ENCODE results near the gene ELP5.

Gene ELP5

GRCh38 chr17:7234083-7234951 is 17.7 kb upstream of the ELP5 start, which contains the start of gene DVL2 (continued):
- TF ChIP-seq, protein P1, sequence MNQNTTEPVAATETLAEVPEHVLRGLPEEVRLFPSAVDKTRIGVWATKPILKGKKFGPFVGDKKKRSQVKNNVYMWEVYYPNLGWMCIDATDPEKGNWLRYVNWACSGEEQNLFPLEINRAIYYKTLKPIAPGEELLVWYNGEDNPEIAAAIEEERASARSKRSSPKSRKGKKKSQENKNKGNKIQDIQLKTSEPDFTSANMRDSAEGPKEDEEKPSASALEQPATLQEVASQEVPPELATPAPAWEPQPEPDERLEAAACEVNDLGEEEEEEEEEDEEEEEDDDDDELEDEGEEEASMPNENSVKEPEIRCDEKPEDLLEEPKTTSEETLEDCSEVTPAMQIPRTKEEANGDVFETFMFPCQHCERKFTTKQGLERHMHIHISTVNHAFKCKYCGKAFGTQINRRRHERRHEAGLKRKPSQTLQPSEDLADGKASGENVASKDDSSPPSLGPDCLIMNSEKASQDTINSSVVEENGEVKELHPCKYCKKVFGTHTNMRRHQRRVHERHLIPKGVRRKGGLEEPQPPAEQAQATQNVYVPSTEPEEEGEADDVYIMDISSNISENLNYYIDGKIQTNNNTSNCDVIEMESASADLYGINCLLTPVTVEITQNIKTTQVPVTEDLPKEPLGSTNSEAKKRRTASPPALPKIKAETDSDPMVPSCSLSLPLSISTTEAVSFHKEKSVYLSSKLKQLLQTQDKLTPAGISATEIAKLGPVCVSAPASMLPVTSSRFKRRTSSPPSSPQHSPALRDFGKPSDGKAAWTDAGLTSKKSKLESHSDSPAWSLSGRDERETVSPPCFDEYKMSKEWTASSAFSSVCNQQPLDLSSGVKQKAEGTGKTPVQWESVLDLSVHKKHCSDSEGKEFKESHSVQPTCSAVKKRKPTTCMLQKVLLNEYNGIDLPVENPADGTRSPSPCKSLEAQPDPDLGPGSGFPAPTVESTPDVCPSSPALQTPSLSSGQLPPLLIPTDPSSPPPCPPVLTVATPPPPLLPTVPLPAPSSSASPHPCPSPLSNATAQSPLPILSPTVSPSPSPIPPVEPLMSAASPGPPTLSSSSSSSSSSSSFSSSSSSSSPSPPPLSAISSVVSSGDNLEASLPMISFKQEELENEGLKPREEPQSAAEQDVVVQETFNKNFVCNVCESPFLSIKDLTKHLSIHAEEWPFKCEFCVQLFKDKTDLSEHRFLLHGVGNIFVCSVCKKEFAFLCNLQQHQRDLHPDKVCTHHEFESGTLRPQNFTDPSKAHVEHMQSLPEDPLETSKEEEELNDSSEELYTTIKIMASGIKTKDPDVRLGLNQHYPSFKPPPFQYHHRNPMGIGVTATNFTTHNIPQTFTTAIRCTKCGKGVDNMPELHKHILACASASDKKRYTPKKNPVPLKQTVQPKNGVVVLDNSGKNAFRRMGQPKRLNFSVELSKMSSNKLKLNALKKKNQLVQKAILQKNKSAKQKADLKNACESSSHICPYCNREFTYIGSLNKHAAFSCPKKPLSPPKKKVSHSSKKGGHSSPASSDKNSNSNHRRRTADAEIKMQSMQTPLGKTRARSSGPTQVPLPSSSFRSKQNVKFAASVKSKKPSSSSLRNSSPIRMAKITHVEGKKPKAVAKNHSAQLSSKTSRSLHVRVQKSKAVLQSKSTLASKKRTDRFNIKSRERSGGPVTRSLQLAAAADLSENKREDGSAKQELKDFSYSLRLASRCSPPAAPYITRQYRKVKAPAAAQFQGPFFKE (tag by site-specific recombination; IDR thresholded peaks at IDR 0.05; ENCODE audit: borderline replicate concordance) = no peak
- TF ChIP-seq ZSCAN23 (tag by site-specific recombination; IDR thresholded peaks at IDR 0.05) (0 out of 2 replicates have a peak, but pooled peaks have one; percentile 57), ZNF626 (tag by site-specific recombination; IDR thresholded peaks at IDR 0.05) (no peak), ZFHX2 (tag by site-specific recombination; conservative IDR thresholded peaks at IDR 0.05) (peak; percentile 98), RBAK (tag by site-specific recombination; IDR thresholded peaks at IDR 0.05) (peak; percentile 64; the same call in 1 of the 2 replicates), ZNF146 (tag by site-specific recombination; IDR thresholded peaks at IDR 0.05) (peak; percentile 79), ZNF654 (tag by site-specific recombination; IDR thresholded peaks at IDR 0.05; ENCODE audit: low read depth) (no peak), ZNF184 (tag by site-specific recombination; IDR thresholded peaks at IDR 0.05) (0 out of 2 replicates have a peak, but pooled peaks have one; percentile 24), ZNF830 (tag by site-specific recombination; IDR thresholded peaks at IDR 0.05; ENCODE audit: low read depth) (no peak), PRDM1 (tag by site-specific recombination; IDR thresholded peaks at IDR 0.05) (peak; percentile 20; the same call in 1 of the 2 replicates), KLF8 (tag by site-specific recombination; IDR thresholded peaks at IDR 0.05) (peak; percentile 100), ELK4 (IDR thresholded peaks at IDR 0.05; ENCODE audit: borderline replicate concordance, low read depth, low read length) (no peak), KLF7 (tag by site-specific recombination; IDR thresholded peaks at IDR 0.05; ENCODE audit: borderline replicate concordance) (peak; percentile 90; the same call in 1 of the 2 replicates), ZNF776 (tag by site-specific recombination; IDR thresholded peaks at IDR 0.05; ENCODE audit: borderline replicate concordance) (no peak), GLI2 (tag by site-specific recombination; IDR thresholded peaks at IDR 0.05; ENCODE audit: borderline replicate concordance, low read depth) (no peak), ZNF274 (IDR thresholded peaks at IDR 0.05; ENCODE audit: low read length) (no peak), ZNF274 (tag by site-specific recombination; IDR thresholded peaks at IDR 0.05; ENCODE audit: borderline replicate concordance) (no peak), GLIS2 (tag by site-specific recombination; IDR thresholded peaks at IDR 0.05) (peak; percentile 88), ZNF624 (tag by site-specific recombination; IDR thresholded peaks at IDR 0.05) (no peak), IKZF3 (tag by site-specific recombination; IDR thresholded peaks at IDR 0.05) (no peak; the same call in 1 of the 2 replicates), ZNF837 (tag by site-specific recombination; IDR thresholded peaks at IDR 0.05) (0 out of 2 replicates have a peak, but pooled peaks have one; percentile 25), ZXDB (tag by site-specific recombination; IDR thresholded peaks at IDR 0.05) (peak; percentile 78), ZNF621 (tag by site-specific recombination; IDR thresholded peaks at IDR 0.05) (no peak), ZNF121 (tag by site-specific recombination; IDR thresholded peaks at IDR 0.05) (0 out of 2 replicates have a peak, but pooled peaks have one; percentile 31)
- TF ChIP-seq, protein P2, sequence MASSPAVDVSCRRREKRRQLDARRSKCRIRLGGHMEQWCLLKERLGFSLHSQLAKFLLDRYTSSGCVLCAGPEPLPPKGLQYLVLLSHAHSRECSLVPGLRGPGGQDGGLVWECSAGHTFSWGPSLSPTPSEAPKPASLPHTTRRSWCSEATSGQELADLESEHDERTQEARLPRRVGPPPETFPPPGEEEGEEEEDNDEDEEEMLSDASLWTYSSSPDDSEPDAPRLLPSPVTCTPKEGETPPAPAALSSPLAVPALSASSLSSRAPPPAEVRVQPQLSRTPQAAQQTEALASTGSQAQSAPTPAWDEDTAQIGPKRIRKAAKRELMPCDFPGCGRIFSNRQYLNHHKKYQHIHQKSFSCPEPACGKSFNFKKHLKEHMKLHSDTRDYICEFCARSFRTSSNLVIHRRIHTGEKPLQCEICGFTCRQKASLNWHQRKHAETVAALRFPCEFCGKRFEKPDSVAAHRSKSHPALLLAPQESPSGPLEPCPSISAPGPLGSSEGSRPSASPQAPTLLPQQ (tag by site-specific recombination; IDR thresholded peaks at IDR 0.05) = peak; percentile 77
- TF ChIP-seq, protein P3, sequence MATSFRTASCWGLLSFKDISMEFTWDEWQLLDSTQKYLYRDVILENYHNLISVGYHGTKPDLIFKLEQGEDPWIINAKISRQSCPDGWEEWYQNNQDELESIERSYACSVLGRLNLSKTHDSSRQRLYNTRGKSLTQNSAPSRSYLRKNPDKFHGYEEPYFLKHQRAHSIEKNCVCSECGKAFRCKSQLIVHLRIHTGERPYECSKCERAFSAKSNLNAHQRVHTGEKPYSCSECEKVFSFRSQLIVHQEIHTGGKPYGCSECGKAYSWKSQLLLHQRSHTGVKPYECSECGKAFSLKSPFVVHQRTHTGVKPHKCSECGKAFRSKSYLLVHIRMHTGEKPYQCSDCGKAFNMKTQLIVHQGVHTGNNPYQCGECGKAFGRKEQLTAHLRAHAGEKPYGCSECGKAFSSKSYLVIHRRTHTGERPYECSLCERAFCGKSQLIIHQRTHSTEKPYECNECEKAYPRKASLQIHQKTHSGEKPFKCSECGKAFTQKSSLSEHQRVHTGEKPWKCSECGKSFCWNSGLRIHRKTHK (tag by site-specific recombination; IDR thresholded peaks at IDR 0.05) = no peak
- TF ChIP-seq, protein P4, sequence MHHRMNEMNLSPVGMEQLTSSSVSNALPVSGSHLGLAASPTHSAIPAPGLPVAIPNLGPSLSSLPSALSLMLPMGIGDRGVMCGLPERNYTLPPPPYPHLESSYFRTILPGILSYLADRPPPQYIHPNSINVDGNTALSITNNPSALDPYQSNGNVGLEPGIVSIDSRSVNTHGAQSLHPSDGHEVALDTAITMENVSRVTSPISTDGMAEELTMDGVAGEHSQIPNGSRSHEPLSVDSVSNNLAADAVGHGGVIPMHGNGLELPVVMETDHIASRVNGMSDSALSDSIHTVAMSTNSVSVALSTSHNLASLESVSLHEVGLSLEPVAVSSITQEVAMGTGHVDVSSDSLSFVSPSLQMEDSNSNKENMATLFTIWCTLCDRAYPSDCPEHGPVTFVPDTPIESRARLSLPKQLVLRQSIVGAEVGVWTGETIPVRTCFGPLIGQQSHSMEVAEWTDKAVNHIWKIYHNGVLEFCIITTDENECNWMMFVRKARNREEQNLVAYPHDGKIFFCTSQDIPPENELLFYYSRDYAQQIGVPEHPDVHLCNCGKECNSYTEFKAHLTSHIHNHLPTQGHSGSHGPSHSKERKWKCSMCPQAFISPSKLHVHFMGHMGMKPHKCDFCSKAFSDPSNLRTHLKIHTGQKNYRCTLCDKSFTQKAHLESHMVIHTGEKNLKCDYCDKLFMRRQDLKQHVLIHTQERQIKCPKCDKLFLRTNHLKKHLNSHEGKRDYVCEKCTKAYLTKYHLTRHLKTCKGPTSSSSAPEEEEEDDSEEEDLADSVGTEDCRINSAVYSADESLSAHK (tag by site-specific recombination; IDR thresholded peaks at IDR 0.05) = peak; percentile 69; the same call in 1 of the 2 replicates
